Astrocyte (in vitro differentiated cells and primary cell): ENCODE data around the gene LGR6. TPM values are rescaled to one million over a fixed set of nuclear protein-coding genes. Genes with fewer than 3 reads are reported as not detected.

Source experiments
- DNase-seq: peaks from one replicate; pipeline ENCODE4 v3.0.0-alpha.2; 2010; ENCODE audit warnings: low read depth
- FAIRE-seq: peaks from 2 replicates; lab custom pipeline; 2011; peaks lifted over from hg19 to GRCh38; lab: Jason Lieb, UNC
- H2AFZ ChIP-seq: 2 replicates; pipeline ENCODE4 v1.6.0; 2012; ENCODE audit warnings: low read depth, low read length, inconsistent platforms
- H3K27ac ChIP-seq: 2 replicates; pipeline ENCODE4 v1.5.1; 2011; ENCODE audit warnings: low read depth, low read length, inconsistent platforms
- H3K27me3 ChIP-seq: 2 replicates; pipeline ENCODE4 v1.6.0; 2011; ENCODE audit warnings: low read length, inconsistent platforms; ENCODE audit not compliant: insufficient read depth
- H3K36me3 ChIP-seq: 2 replicates; pipeline ENCODE4 v1.5.1; 2011; ENCODE audit warnings: low read length, inconsistent platforms; ENCODE audit not compliant: insufficient read depth
- H3K4me1 ChIP-seq: 2 replicates; pipeline ENCODE4 v1.5.1; 2011; ENCODE audit warnings: low read length, inconsistent platforms; ENCODE audit not compliant: insufficient read depth
- H3K4me2 ChIP-seq: 2 replicates; pipeline ENCODE4 v1.6.0; 2012; ENCODE audit warnings: low read length, inconsistent platforms
- H3K4me3 ChIP-seq: 2 replicates; pipeline ENCODE4 v1.5.1; 2011; ENCODE audit warnings: low read depth, mild to moderate bottlenecking, low read length, inconsistent platforms; ENCODE audit not compliant: insufficient read depth
- H3K79me2 ChIP-seq: 2 replicates; pipeline ENCODE4 v1.6.0; 2012; ENCODE audit warnings: mild to moderate bottlenecking, low read length, inconsistent platforms; ENCODE audit not compliant: insufficient read depth
- H3K9ac ChIP-seq: 2 replicates; pipeline ENCODE4 v1.6.0; 2012; ENCODE audit warnings: mild to moderate bottlenecking, low read length, inconsistent platforms
- H3K9me3 ChIP-seq: 2 replicates; pipeline ENCODE4 v1.5.1; 2012; ENCODE audit warnings: low read depth, mild to moderate bottlenecking, low read length, inconsistent platforms; ENCODE audit not compliant: insufficient read depth
- H4K20me1 ChIP-seq: 2 replicates; pipeline ENCODE4 v1.6.0; 2012; ENCODE audit warnings: low read length, inconsistent platforms; ENCODE audit not compliant: insufficient read depth
- H3K27ac Mint-ChIP-seq: one replicate; pipeline ENCODE4 v1.8.0; 2021; ENCODE audit warnings: mild to moderate bottlenecking, mixed read lengths; ENCODE audit not compliant: unreplicated experiment
- H3K27me3 Mint-ChIP-seq: one replicate; pipeline ENCODE4 v1.8.0; 2021; ENCODE audit warnings: low read depth, mixed read lengths; ENCODE audit not compliant: unreplicated experiment
- H3K36me3 Mint-ChIP-seq: one replicate; pipeline ENCODE4 v1.8.0; 2021; ENCODE audit warnings: low read depth, mixed read lengths; ENCODE audit not compliant: unreplicated experiment
- H3K4me1 Mint-ChIP-seq: one replicate; pipeline ENCODE4 v1.8.0; 2021; ENCODE audit warnings: low read depth, mixed read lengths; ENCODE audit not compliant: unreplicated experiment
- H3K4me3 Mint-ChIP-seq: one replicate; pipeline ENCODE4 v1.8.0; 2021; ENCODE audit warnings: mild to moderate bottlenecking, moderate library complexity, mixed read lengths; ENCODE audit not compliant: unreplicated experiment
- H3K9me3 Mint-ChIP-seq: one replicate; pipeline ENCODE4 v1.8.0; 2021; ENCODE audit warnings: mild to moderate bottlenecking, mixed read lengths; ENCODE audit not compliant: unreplicated experiment
- EZH2 ChIP-seq: IDR thresholded peaks from 2 replicates; pipeline ENCODE4 v1.6.1; 2012; ENCODE audit warnings: mild to moderate bottlenecking, low read length, inconsistent platforms; ENCODE audit not compliant: insufficient read depth
- total RNA-seq: library from RNA; stranded (reverse); gene quantifications from 2 replicates; pipeline ENCODE4 v1.2.1, GENCODE V29; 2021
- TF ChIP-seq, protein P1 (sequence below): IDR thresholded peaks from 2 replicates; pipeline ENCODE4 v1.5.1; 2011; ENCODE audit warnings: low read depth, mild to moderate bottlenecking, inconsistent platforms, low read length, moderate library complexity; ENCODE audit not compliant: insufficient read depth

Gene LGR6
- total RNA-seq, 1 donor from 2014 or later: 0.27 TPM

DNA sequence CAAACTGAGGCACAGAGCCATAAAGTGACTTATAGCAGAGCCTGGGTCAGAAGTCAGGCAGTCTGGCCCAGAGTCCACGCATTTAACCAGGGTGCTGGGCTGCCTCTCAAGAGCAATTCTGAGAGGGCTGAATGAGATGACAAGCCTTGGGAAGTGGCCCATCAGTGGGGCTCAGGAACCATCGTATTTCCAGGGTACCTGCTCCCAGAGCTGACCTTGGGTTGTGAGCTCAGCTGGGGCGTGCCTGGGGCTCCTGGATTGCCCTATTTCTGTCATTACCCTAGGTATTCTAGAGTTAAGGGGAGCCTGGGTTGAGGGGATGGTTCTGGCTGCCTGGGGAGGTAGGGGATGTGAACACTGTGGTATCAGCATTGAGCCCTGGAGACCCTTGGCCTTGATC lies 49.4 kb downstream of the LGR6 start:
- no peaks in the 10 kb centered on the region for H4K20me1 ChIP-seq
- no peak for DNase-seq
- H3K4me3 ChIP-seq: no peak overlapping the region
- H3K27ac Mint-ChIP-seq: no peak overlapping the region
- H3K27me3 Mint-ChIP-seq: peaks cover 46% of the 10 kb centered on the region
- H3K9ac ChIP-seq: no peak overlapping the region
- H3K36me3 Mint-ChIP-seq: no peaks in the 10 kb centered on the region
- FAIRE-seq: no peak
- H3K36me3 ChIP-seq: no peaks in the 10 kb centered on the region
- no peaks in the 10 kb centered on the region for H3K9me3 ChIP-seq
- H2AFZ ChIP-seq: no peak overlapping the region
- peaks cover 4% of the 10 kb centered on the region for H3K9me3 Mint-ChIP-seq
- TF ChIP-seq EZH2: no peak
- TF ChIP-seq, protein P1, sequence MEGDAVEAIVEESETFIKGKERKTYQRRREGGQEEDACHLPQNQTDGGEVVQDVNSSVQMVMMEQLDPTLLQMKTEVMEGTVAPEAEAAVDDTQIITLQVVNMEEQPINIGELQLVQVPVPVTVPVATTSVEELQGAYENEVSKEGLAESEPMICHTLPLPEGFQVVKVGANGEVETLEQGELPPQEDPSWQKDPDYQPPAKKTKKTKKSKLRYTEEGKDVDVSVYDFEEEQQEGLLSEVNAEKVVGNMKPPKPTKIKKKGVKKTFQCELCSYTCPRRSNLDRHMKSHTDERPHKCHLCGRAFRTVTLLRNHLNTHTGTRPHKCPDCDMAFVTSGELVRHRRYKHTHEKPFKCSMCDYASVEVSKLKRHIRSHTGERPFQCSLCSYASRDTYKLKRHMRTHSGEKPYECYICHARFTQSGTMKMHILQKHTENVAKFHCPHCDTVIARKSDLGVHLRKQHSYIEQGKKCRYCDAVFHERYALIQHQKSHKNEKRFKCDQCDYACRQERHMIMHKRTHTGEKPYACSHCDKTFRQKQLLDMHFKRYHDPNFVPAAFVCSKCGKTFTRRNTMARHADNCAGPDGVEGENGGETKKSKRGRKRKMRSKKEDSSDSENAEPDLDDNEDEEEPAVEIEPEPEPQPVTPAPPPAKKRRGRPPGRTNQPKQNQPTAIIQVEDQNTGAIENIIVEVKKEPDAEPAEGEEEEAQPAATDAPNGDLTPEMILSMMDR: no peak
- no peak overlapping the region for H3K27ac ChIP-seq
- no peaks in the 10 kb centered on the region for H3K4me1 ChIP-seq
- H3K4me2 ChIP-seq: no peak overlapping the region
- peaks cover 19% of the 10 kb centered on the region for H3K27me3 ChIP-seq
- H3K4me3 Mint-ChIP-seq: no peak overlapping the region
- H3K79me2 ChIP-seq: no peaks in the 10 kb centered on the region
- H3K4me1 Mint-ChIP-seq: no peaks in the 10 kb centered on the region

DNA sequence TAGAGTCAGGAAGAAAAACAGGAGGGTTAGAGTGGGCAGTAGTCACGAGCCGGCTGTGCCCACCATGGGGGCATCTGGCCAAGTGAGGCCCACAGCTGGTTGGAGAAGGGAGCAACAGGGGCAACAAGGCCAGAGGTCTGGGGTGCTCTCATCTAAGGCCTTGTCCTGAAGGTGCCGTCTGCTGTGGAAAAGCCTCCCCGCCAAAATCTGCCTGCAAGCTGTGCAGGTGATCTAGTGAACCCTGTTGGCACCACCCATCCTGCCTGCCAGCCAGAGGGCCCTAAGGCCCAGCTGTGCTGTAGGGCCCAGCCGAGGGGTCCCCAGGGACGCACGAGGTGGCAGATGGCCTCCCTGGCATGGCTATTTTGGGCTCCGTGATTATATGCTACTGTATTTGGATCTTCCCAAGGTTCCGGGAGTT lies 51.3 kb downstream of the LGR6 start:
- no peaks in the 10 kb centered on the region for H3K36me3 ChIP-seq
- H3K79me2 ChIP-seq: no peaks in the 10 kb centered on the region
- no peak for FAIRE-seq
- no peaks in the 10 kb centered on the region for H3K9me3 ChIP-seq
- no peak overlapping the region for H3K9ac ChIP-seq
- Mint-ChIP-seq H3K4me1 (peaks cover 3% of the 10 kb centered on the region), H3K4me3 (no peak overlapping the region), H3K36me3 (no peaks in the 10 kb centered on the region), H3K27ac (no peak overlapping the region), H3K9me3 (peaks cover 6% of the 10 kb centered on the region), H3K27me3 (peaks cover 60% of the 10 kb centered on the region)
- no peak overlapping the region for H3K27ac ChIP-seq
- H3K27me3 ChIP-seq: peaks cover 22% of the 10 kb centered on the region
- H3K4me1 ChIP-seq: peaks cover 4% of the 10 kb centered on the region
- H3K4me3 ChIP-seq: no peak overlapping the region
- no peaks in the 10 kb centered on the region for H4K20me1 ChIP-seq
- no peak overlapping the region for H2AFZ ChIP-seq
- TF ChIP-seq EZH2: no peak
- TF ChIP-seq, protein P1: no peak
- no peak overlapping the region for H3K4me2 ChIP-seq
- DNase-seq: no peak

DNA sequence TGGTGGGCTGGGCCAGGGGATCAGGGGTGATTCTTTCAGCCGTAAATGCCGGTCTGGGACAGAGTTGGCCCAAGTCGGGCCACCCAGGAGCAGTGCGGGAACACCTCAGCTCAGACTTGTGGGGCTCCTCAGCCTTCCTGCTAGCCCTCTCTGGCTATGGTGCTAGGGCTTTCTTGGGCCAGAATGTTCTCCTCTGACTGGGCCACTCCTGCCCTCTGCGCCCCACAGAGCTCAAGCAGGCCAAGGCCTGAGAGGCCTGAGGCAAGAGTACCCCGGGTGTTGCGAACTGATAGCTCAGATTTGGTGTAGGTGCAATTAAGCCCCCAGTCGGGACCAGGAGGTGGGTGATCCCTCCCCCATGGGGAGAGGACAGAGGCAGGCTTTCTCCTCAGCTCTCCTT lies 51.8 kb downstream of the LGR6 start:
- Mint-ChIP-seq H3K9me3 (peaks cover 6% of the 10 kb centered on the region), H3K36me3 (no peaks in the 10 kb centered on the region), H3K27ac (no peak overlapping the region), H3K27me3 (peaks cover 59% of the 10 kb centered on the region), H3K4me3 (no peak overlapping the region), H3K4me1 (peaks cover 3% of the 10 kb centered on the region)
- Histone ChIP-seq H3K4me3 (no peak overlapping the region), H3K36me3 (no peaks in the 10 kb centered on the region), H3K4me1 (peaks cover 4% of the 10 kb centered on the region), H3K27ac (no peak overlapping the region), H3K9me3 (no peaks in the 10 kb centered on the region), H2AFZ (no peak overlapping the region), H3K27me3 (peaks cover 24% of the 10 kb centered on the region), H3K79me2 (no peaks in the 10 kb centered on the region), H3K9ac (no peak overlapping the region), H4K20me1 (no peaks in the 10 kb centered on the region), H3K4me2 (no peak overlapping the region)
- FAIRE-seq (no peak), DNase-seq (no peak)
- TF ChIP-seq, protein P1: no peak
- no peak for TF ChIP-seq EZH2
